GM21526 (cell line): ENCODE results near the gene TMEM108.

ENCODE experiments used
- ATAC-seq: cut with Tn5 transposase; IDR thresholded peaks from one replicate; pipeline ENCODE4 v1.9.1; 2021; ENCODE audit warnings: moderate library complexity; ENCODE audit not compliant: unreplicated experiment, low FRiP score

TMEM108 gene

GRCh38 chr3:133113927-133114597 is 75.9 kb downstream of the TMEM108 start:
- ATAC-seq = no peak

GRCh38 chr3:133115176-133115575 is 77.0 kb downstream of the TMEM108 start:
- no peak for ATAC-seq

- ATAC-seq = no peak
Observed at GRCh38 chr3:133117342-133117741, 79.2 kb downstream of the TMEM108 start.

GRCh38 chr3:133119176-133119575 is 81.0 kb downstream of the TMEM108 start:
- no peak for ATAC-seq

GRCh38 chr3:133121450-133121849 is 83.3 kb downstream of the TMEM108 start:
- no peak for ATAC-seq

- ATAC-seq = no peak
Observed at GRCh38 chr3:133123636-133124035, 85.4 kb downstream of the TMEM108 start.

- no peak for ATAC-seq
Observed at GRCh38 chr3:133124511-133124910, 86.3 kb downstream of the TMEM108 start.

GRCh38 chr3:133125171-133125570 is 87.0 kb downstream of the TMEM108 start:
- ATAC-seq = no peak

GRCh38 chr3:133125802-133126201 is 87.6 kb downstream of the TMEM108 start:
- ATAC-seq = no peak

GRCh38 chr3:133127381-133127780 is 89.2 kb downstream of the TMEM108 start:
- ATAC-seq = no peak

GRCh38 chr3:133130168-133130567 is 92.0 kb downstream of the TMEM108 start:
- ATAC-seq = no peak

GRCh38 chr3:133135306-133135705 is 97.1 kb downstream of the TMEM108 start:
- ATAC-seq = no peak

- peak; percentile 53 for ATAC-seq
Observed at GRCh38 chr3:133136114-133137041, 98.2 kb downstream of the TMEM108 start.

- no peak for ATAC-seq
Observed at GRCh38 chr3:133137042-133137996, 99.1 kb downstream of the TMEM108 start.

- ATAC-seq = peak; percentile 83
Observed at GRCh38 chr3:133138017-133138416, 99.8 kb downstream of the TMEM108 start.

- ATAC-seq = no peak
Observed at GRCh38 chr3:133152056-133152455, 113.9 kb downstream of the TMEM108 start.

- ATAC-seq = no peak
Observed at GRCh38 chr3:133152681-133153220, 114.6 kb downstream of the TMEM108 start.

GRCh38 chr3:133153382-133153781 is 115.2 kb downstream of the TMEM108 start:
- ATAC-seq = no peak

GRCh38 chr3:133157716-133158115 is 119.5 kb downstream of the TMEM108 start:
- ATAC-seq = no peak

- ATAC-seq = no peak
Observed at GRCh38 chr3:133158686-133159085, 120.5 kb downstream of the TMEM108 start.
